Dedifferentiated amniotic fluid mesenchymal stem cell (primary cell): ENCODE data around the gene ARHGAP42.

ENCODE experiments used
- DNase-seq: peaks from one replicate; pipeline ENCODE4 v3.0.0-alpha.2; 2016; ENCODE audit errors: extremely low spot score

The ARHGAP42 gene

DNA sequence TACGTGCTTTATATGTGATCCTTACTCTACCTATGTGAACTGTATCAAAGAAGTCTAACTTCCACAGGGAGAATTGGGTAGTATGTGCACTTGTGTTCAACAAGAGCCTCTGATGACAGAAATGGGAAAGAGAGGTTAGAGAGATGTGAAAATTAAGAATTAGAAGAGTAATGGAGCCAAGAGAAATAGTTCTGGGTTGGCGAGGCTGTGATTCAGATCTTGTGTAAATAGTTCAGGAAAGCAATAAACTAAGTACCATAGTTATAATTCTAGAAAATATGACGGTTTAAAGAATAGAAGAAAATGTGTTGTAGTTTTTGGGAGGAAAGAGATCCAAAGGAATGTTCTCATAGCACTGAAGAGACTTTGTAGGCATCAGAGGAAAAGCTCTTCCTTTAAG is 112.4 kb downstream of the ARHGAP42 start:
- no peak for DNase-seq

GRCh38 chr11:100800202-100800601 is 113.1 kb downstream of the ARHGAP42 start:
- no peak for DNase-seq

DNA sequence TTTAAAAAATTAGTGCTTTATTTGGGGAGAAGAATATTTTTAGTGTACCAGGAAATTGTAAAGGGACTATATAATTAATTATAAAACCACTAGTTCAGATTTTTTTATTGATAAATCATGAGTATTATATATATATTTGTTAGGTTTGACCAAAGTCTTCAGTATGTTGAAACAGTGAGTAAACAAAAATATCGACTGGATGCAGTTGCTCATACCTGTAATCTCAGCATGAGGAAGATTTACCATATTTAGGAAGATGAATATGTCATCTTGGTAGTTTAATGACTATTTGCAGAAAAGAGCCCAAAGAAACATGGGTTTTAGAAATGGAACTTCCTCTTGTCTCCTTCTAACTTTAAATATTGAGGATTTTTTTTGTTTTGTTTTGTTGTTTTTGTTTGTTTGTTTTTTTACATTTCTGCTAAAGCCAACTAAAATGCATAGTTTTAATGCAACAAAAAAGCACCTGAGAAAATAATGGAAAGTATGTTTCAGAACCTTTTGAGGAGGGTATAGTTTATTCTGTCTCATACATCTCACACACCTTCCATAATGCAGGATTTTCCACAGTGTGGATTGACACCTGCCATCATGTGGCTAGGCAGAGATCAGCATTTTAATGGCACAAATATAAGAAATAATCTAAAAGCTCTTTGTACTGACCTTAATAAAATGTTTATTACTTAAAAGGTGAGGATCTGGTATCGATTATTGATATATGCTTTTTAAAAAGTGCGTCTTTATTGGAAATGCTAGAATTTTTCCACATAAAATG is 114.3 kb downstream of the ARHGAP42 start:
- no peak for DNase-seq

- DNase-seq, result no peak
Measured at GRCh38 chr11:100805506-100806199, 118.6 kb downstream of the ARHGAP42 start.

GRCh38 chr11:100806296-100806695 is 119.2 kb downstream of the ARHGAP42 start:
- DNase-seq, result no peak

- DNase-seq, result no peak
Measured at GRCh38 chr11:100808904-100809491, 121.9 kb downstream of the ARHGAP42 start.

DNA sequence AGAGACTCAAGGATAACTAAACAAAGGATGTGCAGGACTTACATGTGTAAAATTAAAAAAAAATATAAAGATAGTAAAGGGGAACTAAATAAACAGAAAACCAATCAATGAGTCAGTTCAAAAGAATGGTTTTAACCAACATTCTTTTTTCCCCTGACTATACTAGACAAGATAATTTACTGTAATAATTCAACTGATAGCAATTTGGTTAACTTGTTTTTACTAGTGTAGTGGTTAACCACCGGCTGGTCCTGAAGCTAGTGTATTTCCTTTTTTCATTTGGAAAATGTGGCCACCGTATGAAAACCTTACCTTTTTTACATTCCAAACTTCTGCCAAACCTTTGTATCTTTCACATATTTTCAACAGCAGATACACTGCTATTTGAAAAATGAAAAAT is 123.1 kb downstream of the ARHGAP42 start:
- DNase-seq, result no peak

DNA sequence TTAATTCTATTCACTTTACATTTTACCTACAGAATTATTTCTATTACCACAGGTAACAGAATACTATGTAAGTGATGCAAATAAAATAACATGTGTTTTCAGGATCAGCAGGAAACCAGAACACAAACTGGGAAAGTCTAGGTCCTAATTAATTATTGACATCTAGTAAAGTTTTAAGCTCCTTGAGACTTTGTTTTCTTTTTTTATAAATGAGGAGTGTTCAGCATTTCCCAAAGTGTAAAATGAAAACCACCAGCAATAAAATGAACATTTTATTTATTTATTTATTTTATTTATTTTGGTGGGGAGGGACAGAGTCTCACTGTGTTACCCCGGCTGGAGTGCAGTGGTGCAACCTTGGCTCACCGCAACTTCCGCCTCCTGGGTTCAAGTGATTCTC is 123.6 kb downstream of the ARHGAP42 start:
- no peak for DNase-seq

- DNase-seq, result no peak
Measured at GRCh38 chr11:100812517-100812916, 125.4 kb downstream of the ARHGAP42 start.

- no peak for DNase-seq
Measured at GRCh38 chr11:100815787-100816330, 128.8 kb downstream of the ARHGAP42 start.

GRCh38 chr11:100816823-100817222 is 129.7 kb downstream of the ARHGAP42 start:
- no peak for DNase-seq

- no peak for DNase-seq
Measured at GRCh38 chr11:100817620-100818019, 130.5 kb downstream of the ARHGAP42 start.

- no peak for DNase-seq
Measured at GRCh38 chr11:100820621-100821020, 133.5 kb downstream of the ARHGAP42 start.

GRCh38 chr11:100821198-100821597 is 134.1 kb downstream of the ARHGAP42 start:
- DNase-seq, result no peak

DNA sequence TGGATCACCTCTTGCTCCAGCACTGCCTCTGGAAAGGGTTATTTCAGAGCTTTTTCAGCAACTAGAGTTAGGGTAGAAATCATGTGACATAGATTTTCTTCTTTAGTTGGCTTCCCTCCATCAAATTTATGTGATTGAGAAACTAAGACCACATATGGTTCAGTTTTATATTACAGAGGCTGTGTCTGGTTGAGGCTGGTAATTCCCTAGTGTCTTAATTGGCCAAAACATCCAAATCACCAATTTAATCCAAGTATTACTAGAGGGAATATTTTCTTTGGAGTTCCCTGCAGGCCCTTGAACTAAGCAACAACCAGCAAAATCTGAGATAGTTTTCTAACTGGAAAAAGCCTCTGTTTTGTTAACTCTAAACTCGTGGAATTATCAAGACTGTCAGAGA is 136.3 kb downstream of the ARHGAP42 start:
- DNase-seq, result peak; percentile 52

- DNase-seq, result no peak
Measured at GRCh38 chr11:100824041-100824809, 137.1 kb downstream of the ARHGAP42 start.

- no peak for DNase-seq
Measured at GRCh38 chr11:100825626-100826025, 138.5 kb downstream of the ARHGAP42 start.

GRCh38 chr11:100827934-100828661 is 141.0 kb downstream of the ARHGAP42 start:
- no peak for DNase-seq

GRCh38 chr11:100830274-100830673 is 143.2 kb downstream of the ARHGAP42 start:
- DNase-seq, result no peak

- peak; percentile 21 for DNase-seq
Measured at GRCh38 chr11:100830978-100831732, 144.1 kb downstream of the ARHGAP42 start.
